GM21528 (cell line): ENCODE results near the gene PPARG.
"Not testable (repeated sequence)": the region's sequence is repeated elsewhere in the genome, so short reads cannot be mapped to it uniquely, and the experiment has no call there.

ENCODE experiments used
- ATAC-seq: cut with Tn5 transposase; IDR thresholded peaks from one replicate; pipeline ENCODE4 v1.9.1; 2021; ENCODE audit warnings: mild to moderate bottlenecking, moderate library complexity; ENCODE audit not compliant: unreplicated experiment, low FRiP score

Gene PPARG

DNA sequence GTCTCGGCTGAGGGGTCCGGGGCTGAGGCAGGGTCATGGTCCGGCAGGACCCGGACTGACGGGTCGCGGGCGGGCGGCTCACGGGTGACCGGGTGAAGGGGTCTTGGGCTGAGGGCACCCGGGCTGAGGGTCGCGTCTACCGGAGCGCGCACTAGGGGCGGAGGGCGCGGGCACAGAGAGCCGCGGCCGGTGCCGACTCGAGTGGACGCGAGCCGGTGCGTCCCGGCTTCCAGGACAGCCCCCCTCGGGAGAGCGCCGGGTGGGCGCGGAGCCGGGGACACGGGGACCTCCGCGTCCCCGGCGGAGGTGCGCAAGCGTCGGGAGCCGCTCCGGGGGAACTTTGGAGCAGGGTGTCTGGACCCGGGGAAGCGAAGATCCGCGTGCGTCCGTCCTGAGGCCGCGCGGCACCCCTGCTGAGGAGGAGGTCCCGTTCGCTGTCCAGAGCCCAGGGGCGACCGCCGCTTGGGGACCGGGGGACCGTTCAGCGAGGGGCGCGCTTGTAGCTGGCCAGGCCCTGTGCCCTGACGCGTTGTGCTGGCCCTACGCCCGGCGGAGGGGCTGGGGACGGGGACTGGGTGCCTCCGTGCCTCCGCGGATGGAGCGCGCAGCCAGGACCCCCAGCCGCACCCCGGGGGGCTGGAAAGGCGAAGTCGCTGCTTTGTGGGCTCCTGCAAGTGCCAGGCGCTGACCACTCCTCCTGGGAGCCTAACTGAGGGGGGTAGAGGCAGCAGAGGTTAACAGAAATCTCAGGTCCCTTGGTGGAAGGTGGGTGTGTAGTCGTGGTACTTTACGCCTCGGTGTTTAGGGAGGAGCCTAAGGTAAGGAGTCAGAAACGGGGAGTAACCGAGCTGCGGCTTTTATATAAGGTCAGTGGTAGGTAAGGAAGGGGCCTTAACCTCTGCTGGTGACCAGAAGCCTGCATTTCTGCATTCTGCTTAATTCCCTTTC is at the start of gene PPARG:
Gene PPARG, plus strand, starts transcription at position 889 of the 948 bp plus-strand sequence. CDS start 90,642 bp downstream, outside the sequence.
- ATAC-seq: no peak

DNA sequence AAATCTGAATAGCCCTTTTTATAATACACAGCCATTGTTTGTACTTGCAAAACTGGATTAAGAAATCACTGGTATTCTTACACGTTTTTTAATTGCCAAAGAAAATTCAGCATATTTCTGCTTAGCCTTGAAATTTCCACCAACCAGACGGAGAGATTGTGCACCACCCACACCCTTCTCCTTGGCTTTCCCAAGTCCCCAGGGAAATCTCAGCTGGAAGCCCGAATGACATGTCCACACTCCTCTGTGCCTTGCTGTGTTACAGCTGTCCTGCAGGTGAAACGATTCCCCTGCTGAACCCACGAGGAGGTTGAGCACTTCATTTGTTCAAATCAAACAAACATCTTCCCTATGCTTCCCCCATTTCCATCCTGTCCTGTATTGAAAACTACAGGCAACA is 49.6 kb upstream of the PPARG start:
- no peak for ATAC-seq

DNA sequence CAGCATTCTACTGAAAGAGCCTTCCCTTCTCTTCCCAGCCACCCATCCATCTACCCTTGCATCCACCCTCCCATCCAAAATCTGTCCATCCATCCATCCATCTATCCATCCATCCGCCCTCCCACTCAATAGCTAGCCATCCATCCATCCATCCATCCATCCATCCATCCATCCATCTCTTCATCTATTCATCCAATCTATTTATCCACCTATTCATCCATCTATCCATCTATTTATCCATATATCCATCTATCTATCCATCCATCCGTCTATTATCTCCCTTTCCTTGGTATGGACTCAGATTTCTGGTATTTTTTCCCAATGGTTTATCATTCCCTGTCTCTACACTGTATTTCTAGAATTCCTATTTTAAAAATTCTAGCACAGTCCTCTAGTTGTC is 46.1 kb upstream of the PPARG start:
- no peak for ATAC-seq

GRCh38 chr3:12246497-12247163 is 42.2 kb upstream of the PPARG start:
- ATAC-seq: no peak

GRCh38 chr3:12247411-12247810 is 41.5 kb upstream of the PPARG start:
- no peak for ATAC-seq

DNA sequence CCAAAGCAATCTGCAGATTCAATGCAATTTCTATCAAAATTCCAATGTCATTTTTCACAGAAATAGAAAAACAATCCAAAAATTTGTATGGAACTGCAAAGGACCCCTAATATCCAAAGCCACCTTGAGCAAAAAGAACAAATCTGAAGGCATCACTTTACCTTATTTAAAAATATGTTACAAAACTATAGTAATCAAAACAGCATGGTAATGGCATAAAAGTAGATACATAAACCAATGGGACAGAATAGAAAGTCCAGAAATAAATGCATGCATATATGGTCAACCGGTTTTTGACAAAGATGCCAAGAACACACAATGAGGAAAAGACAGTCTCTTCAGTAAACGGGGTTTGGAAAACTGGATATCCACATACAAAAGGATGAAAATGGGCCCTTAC is 39.4 kb upstream of the PPARG start:
- no peak for ATAC-seq

GRCh38 chr3:12252889-12253288 is 36.0 kb upstream of the PPARG start:
- ATAC-seq: no peak

DNA sequence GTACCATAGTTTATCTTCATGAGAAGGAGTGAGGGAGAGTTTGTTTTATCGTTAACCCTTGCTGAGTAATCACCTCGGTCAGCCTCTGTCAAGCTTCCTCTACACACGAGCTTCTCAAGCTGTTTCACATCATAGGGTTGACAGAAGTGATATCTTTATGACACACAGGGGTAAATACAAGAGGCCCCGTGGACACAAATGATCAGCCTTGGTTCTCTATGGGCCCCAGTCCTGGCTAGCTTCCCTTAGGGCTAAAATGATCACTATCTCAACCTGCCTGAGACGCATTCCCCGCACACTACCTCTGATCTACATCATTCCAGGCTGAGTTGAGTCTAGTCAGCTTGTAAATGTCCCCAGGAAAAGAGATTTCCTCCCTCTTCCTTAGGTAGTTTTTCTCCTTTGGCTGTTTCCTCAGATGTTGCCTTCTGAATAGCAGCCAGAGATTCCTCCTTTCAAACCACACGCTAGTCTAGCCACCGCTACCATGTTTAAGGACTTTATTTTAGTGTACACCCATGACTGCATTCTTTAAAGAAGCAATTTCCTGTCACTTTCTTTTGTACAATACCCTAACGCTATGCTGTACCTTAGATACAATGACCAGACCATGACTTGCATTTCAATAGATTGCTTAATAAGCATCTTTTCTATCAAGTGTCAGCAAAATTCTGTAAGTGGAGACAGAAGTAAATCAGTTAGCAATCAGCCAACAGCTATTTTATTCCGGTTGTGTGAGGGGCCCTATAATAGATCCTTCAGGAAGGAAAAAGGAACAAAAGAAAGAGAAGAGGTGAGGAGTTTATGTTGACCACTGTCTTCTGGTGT is 35.1 kb upstream of the PPARG start:
- no peak for ATAC-seq

GRCh38 chr3:12255393-12255792 is 33.5 kb upstream of the PPARG start:
- ATAC-seq: no peak

GRCh38 chr3:12258911-12259310 is 30.0 kb upstream of the PPARG start:
- ATAC-seq: no peak

DNA sequence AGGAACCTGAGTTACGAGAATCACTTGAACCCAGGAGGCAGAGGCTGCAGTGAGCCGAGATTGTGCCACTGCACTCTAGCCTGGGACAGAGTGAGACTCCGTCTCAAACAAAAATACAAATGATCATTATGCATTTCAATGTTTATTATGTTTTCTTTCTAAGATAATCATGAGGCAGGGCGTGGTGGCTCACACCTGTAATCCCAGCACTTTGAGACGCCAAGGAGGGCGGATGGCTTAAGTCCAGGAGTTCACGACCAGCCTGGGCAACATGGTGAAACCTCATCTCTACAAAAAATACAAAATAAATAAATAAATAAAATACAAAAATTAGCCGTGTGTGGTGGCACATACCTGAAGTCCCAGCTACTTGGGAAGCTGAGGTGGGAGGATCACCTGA is 26.7 kb upstream of the PPARG start:
- ATAC-seq: not testable (repeated sequence)

DNA sequence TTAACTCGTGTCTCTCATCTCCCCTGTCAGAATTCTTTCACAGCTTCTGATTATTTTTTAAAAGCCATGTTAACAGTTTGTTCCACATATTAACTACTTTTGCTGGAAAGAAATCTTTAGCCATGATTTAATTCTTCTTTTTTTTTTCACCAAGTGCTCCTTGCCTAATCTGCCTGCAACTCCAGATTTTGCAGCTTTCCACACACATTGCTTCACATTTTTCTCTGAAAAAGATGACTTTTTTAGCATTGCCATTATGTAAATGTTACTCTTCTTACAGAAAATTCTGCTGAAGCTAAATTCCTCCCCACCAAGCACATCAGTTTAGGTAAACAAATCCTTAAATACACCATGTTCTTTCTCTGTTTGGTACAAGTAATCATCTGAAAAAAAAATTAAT is 23.4 kb upstream of the PPARG start:
- no peak for ATAC-seq

GRCh38 chr3:12266038-12266437 is 22.8 kb upstream of the PPARG start:
- no peak for ATAC-seq

DNA sequence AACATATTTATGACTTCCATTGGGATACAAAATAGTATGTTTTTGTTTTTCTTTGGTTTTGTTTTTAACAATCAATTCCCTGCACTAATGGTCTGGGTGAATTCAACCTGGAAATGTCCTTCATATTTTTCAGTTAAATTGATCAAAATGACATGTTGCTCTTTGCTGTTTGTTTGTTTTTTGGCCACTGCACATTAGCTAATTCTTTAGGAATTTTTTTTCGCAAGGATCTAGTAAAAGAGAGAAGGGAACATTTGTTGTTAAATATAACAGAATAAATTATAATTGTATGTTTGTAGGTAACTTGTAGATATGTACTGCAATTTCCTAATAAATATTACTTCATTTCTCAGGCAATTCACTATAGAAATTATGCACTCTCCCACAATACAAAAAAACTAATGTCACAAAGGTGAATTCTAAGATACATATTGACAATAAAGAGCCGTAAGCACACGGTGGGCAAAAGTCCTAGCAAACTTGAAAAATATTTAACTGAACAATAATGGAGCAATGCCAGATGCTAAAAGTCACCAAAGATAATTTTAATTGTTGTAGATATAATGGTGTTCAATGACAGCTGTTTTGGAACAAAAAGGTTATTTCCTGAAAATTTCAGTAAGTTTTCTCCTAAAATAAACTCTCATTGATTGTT is 21.4 kb upstream of the PPARG start:
- ATAC-seq: no peak

DNA sequence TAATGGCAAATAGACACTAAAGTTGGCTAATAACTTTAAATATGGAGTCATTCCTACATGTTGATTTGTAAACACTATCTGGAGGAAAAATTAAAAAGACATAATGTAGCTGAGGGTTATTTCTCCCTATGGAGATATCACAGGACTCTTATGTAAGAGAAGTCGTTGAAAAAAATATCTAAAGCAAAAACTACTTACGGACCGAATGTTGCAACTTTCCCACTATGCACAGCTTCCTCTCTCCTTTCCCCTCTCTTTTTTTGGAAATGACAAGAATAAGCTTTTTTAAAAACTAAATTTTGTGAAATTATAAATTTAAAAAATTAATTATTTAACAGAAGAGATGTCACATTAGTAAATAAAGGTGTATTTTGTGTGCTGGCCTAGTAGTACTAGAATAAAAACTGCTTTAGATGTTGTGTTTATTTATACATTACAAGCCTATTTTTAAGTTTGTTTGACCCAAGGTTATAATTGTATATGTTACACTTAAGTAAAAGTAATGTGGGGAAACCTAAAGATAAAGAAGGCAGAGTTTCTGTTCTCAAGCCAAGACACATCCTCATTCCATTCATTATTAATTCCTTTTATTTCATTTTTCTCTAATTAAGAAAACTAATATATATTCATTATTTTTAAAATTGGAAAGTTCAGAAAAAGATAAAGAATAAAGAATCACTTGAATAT is 20.7 kb upstream of the PPARG start:
- ATAC-seq: no peak

DNA sequence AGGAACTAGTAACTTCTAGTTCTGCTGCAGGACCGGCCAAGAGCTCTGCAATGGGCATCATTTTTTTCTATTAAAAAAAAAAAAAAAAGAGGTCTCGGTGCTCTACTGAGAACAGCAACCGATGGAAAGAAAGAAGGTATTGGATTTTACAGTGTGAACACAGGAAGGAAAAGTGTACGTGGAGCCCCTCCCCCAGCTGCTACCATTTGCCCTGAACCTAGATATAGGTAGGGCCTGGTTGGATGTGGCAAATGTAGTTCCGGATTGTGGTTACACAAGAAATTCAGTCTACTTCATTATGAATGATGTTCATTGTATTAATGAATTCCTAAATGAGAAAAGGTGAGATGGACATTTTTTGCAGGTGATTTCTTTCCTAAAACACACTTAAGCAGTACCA is 17.9 kb upstream of the PPARG start:
- ATAC-seq: no peak

GRCh38 chr3:12273045-12273695 is 15.7 kb upstream of the PPARG start:
- peak; percentile 95 for ATAC-seq

DNA sequence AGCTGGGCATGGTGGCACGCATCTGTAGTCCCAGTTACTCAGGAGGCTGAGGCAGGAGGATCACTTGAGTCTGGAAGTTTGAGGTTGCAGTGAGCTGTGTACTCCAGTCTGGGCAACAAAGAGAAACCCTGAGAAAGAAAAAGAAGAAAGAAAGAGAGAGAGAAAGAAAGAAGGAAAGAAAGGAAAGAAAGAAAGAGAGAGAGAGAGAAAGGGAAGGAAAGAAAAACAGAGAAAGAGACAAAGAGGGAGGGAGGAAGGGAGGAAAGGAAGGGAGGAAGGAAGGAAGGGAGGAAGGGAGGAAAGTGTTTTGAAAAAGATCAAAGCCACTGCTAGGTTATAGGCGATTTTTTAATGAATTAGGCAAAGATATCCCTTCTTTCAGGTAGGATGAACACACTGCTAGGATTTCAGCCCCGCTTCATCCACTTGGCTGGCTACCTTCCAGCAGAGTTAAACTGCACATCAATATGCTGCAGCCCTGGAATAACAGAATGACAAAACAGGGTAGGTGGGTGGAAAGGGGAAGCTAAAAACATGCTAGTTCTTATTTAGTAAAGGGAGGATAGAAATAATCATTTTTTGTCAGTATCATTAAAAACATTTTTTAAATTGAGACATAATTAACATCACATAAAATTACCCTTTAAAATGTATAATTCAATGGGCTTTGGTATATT is 12.8 kb upstream of the PPARG start:
- no peak for ATAC-seq

GRCh38 chr3:12276827-12277226 is 12.0 kb upstream of the PPARG start:
- ATAC-seq: not testable (repeated sequence)
